Measurements from ENCODE around the gene RBM4. TPM values are rescaled to one million over a fixed set of nuclear protein-coding genes. Genes with fewer than 3 reads are reported as not detected.

Gene RBM4
- total and polyA plus RNA-seq, 8 donors: 44.3 to 136 (median 94.4) TPM

- Histone ChIP-seq H3K27ac (no peak overlapping the region), H3K4me1 (peaks cover 3 to 44% (median 29%) of the 10 kb centered on the region in 4 donors), H3K9me3 (no peaks in the 10 kb centered on the region), H3K36me3 (peaks cover 44 to 86% (median 77%) of the 10 kb centered on the region in 4 donors), H3K27me3 (no peaks in the 10 kb centered on the region), H3K4me3 (no peak overlapping the region)
- WGBS, 5 donors: 75 to 90% (median 84%) methylated on average over 2 of the region's 2 CpGs
- TF ChIP-seq POLR2AphosphoS5 (IDR thresholded peaks at IDR 0.05) (no peak), CTCF (IDR thresholded peaks at IDR 0.05) (no peak), EP300 (IDR thresholded peaks at IDR 0.05) (no peak), POLR2A (IDR thresholded peaks at IDR 0.05) (no peak)
- intact Hi-C loops (cut with DNase I; ENCODE audit: low total_unique reads): no loop called here
- no peak for DNase-seq
These were observed 9.1 kb upstream of the RBM4 start for GRCh38 chr11:66629356-66629755.

- no peaks in the 10 kb centered on the region for H3K27me3 ChIP-seq
- 81 to 87% (median 85%) methylated on average over 5 to 6 of the region's 6 CpGs for WGBS, 5 donors
- no peak overlapping the region for H3K4me3 ChIP-seq
- intact Hi-C loops (cut with DNase I; ENCODE audit: low total_unique reads): no loop called here
- DNase-seq: no peak
- H3K9me3 ChIP-seq: no peaks in the 10 kb centered on the region
- TF ChIP-seq POLR2A (IDR thresholded peaks at IDR 0.05) (no peak), CTCF (IDR thresholded peaks at IDR 0.05) (no peak), EP300 (IDR thresholded peaks at IDR 0.05) (no peak), POLR2AphosphoS5 (IDR thresholded peaks at IDR 0.05) (no peak)
- no peak overlapping the region for H3K27ac ChIP-seq
- peaks cover 24 to 80% (median 60%) of the 10 kb centered on the region in 4 donors for H3K36me3 ChIP-seq
- peaks cover under 1 to 42% (median 21%) of the 10 kb centered on the region in 4 donors for H3K4me1 ChIP-seq
These were observed 6.6 kb upstream of the RBM4 start for GRCh38 chr11:66631883-66632282.

- DNase-seq: no peak
- no peaks in the 10 kb centered on the region for H3K27me3 ChIP-seq
- H3K4me3 ChIP-seq: no peak overlapping the region
- peaks cover 14 to 69% (median 49%) of the 10 kb centered on the region in 4 donors for H3K36me3 ChIP-seq
- intact Hi-C loops (cut with DNase I; ENCODE audit: low total_unique reads): no loop called here
- no peaks in the 10 kb centered on the region for H3K9me3 ChIP-seq
- WGBS, 5 donors: 67 to 78% (median 77%) methylated on average over 2 of the region's 2 CpGs
- no peak overlapping the region for H3K27ac ChIP-seq
- TF ChIP-seq POLR2AphosphoS5 (IDR thresholded peaks at IDR 0.05): no peak
- no peak for TF ChIP-seq CTCF (IDR thresholded peaks at IDR 0.05)
- no peak for TF ChIP-seq EP300 (IDR thresholded peaks at IDR 0.05)
- TF ChIP-seq POLR2A (IDR thresholded peaks at IDR 0.05): no peak
- H3K4me1 ChIP-seq: peaks cover 12 to 49% (median 27%) of the 10 kb centered on the region in 4 donors
These were observed 5.6 kb upstream of the RBM4 start for GRCh38 chr11:66632952-66633351.

- intact Hi-C loops (cut with DNase I; ENCODE audit: low total_unique reads): no loop called here
- peaks cover 32 to 59% (median 49%) of the 10 kb centered on the region in 4 donors for H3K4me1 ChIP-seq
- H3K27ac ChIP-seq: no peak overlapping the region
- H3K4me3 ChIP-seq: no peak overlapping the region
- H3K27me3 ChIP-seq: no peaks in the 10 kb centered on the region
- DNase-seq: no peak
- no peaks in the 10 kb centered on the region for H3K9me3 ChIP-seq
- H3K36me3 ChIP-seq: peaks cover 24 to 53% (median 37%) of the 10 kb centered on the region in 4 donors
- TF ChIP-seq CTCF (IDR thresholded peaks at IDR 0.05) (no peak), POLR2AphosphoS5 (IDR thresholded peaks at IDR 0.05) (no peak), POLR2A (IDR thresholded peaks at IDR 0.05) (no peak), EP300 (IDR thresholded peaks at IDR 0.05) (no peak)
- WGBS, 5 donors: 66 to 85% (median 81%) methylated on average over 3 of the region's 3 CpGs
These were observed 2.1 kb upstream of the RBM4 start for GRCh38 chr11:66636411-66636810.
